DND-41 (cell line): Measurements from ENCODE around the gene CMSS1.

ENCODE experiments used
- ATAC-seq: fragments of 200-7000 bp; cut with Tn5 transposase; 3 replicates; pipeline ENCODE4 v1.9.1; 2021; ENCODE audit warnings: low read depth; ENCODE audit not compliant: insufficient read depth
- DNase-seq: peaks from one replicate; pipeline ENCODE4 v3.0.0-alpha.2; 2020
- H2AFZ ChIP-seq: 2 replicates; pipeline ENCODE4 v1.6.0; 2012; ENCODE audit warnings: low read depth, low read length
- H3K27ac ChIP-seq: 2 replicates; pipeline ENCODE4 v1.5.1; 2012; ENCODE audit warnings: low read length, inconsistent platforms
- H3K27me3 ChIP-seq: fragments of 200-600 bp; sonication (generic); 2 replicates; pipeline ENCODE4 v1.6.0; 2012; ENCODE audit warnings: low read length, mild to moderate bottlenecking, inconsistent platforms; ENCODE audit not compliant: insufficient read depth, poor library complexity
- H3K36me3 ChIP-seq: 2 replicates; pipeline ENCODE4 v1.5.1; 2012; ENCODE audit warnings: low read length, inconsistent platforms; ENCODE audit not compliant: insufficient read depth
- H3K4me1 ChIP-seq: 2 replicates; pipeline ENCODE4 v1.5.1; 2012; ENCODE audit warnings: mild to moderate bottlenecking, low read length; ENCODE audit not compliant: insufficient read depth
- H3K4me2 ChIP-seq: 2 replicates; pipeline ENCODE4 v1.6.0; 2012; ENCODE audit warnings: mild to moderate bottlenecking, moderate library complexity, low read length, inconsistent platforms; ENCODE audit not compliant: insufficient read depth
- H3K4me3 ChIP-seq, 2 experiments: fragments of 200-600 bp in 1 of 2; shearing (Covaris generic) in 1 of 2; 2 replicates each; pipeline ENCODE4 v1.5.1; 2012 to 2016; ENCODE audit warnings: inconsistent platforms in 2 of 2, low read length in 2 of 2, mild to moderate bottlenecking in 2 of 2, low read depth in 1 of 2, moderate library complexity in 1 of 2
- H3K79me2 ChIP-seq: 2 replicates; pipeline ENCODE4 v1.6.0; 2012; ENCODE audit warnings: low read length, inconsistent platforms; ENCODE audit not compliant: insufficient read depth
- H3K9ac ChIP-seq: 2 replicates; pipeline ENCODE4 v1.6.0; 2012; ENCODE audit warnings: low read depth, mild to moderate bottlenecking, inconsistent platforms, low read length, moderate library complexity
- H3K9me3 ChIP-seq: 2 replicates; pipeline ENCODE4 v1.5.1; 2012; ENCODE audit warnings: low read length, moderate library complexity, mild to moderate bottlenecking, inconsistent platforms; ENCODE audit not compliant: insufficient read depth, severe bottlenecking
- H4K20me1 ChIP-seq: 2 replicates; pipeline ENCODE4 v1.6.0; 2012; ENCODE audit warnings: low read length; ENCODE audit not compliant: insufficient read depth
- CTCF ChIP-seq: IDR thresholded peaks from 2 replicates; pipeline ENCODE4 v1.5.1; 2012; ENCODE audit warnings: borderline replicate concordance, low read length, moderate library complexity, mild to moderate bottlenecking; ENCODE audit not compliant: poor library complexity, severe bottlenecking; ENCODE audit errors: extremely low read depth
- EZH2 ChIP-seq: IDR thresholded peaks from 3 replicates; pipeline ENCODE4 v1.6.1; 2012; ENCODE audit warnings: borderline replicate concordance, low read depth, mild to moderate bottlenecking, moderate library complexity, low read length, inconsistent platforms; ENCODE audit not compliant: severe bottlenecking

Gene CMSS1

GRCh38 chr3:100087198-100087597 is 269.5 kb downstream of the CMSS1 start:
- H3K4me1 ChIP-seq, result no peaks in the 10 kb centered on the region

GRCh38 chr3:100088735-100089368 is 271.2 kb downstream of the CMSS1 start:
- Histone ChIP-seq H4K20me1 (no peaks in the 10 kb centered on the region), H2AFZ (no peak overlapping the region), H3K9ac (no peak overlapping the region), H3K36me3 (no peaks in the 10 kb centered on the region), H3K4me3 (no peak overlapping the region), H3K27me3 (no peaks in the 10 kb centered on the region), H3K27ac (no peak overlapping the region), H3K4me2 (no peak overlapping the region), H3K9me3 (no peaks in the 10 kb centered on the region), H3K79me2 (no peaks in the 10 kb centered on the region), H3K4me1 (no peaks in the 10 kb centered on the region)
- no peak for ATAC-seq
- TF ChIP-seq EZH2 (no peak), CTCF (no peak)
- no peak for DNase-seq

More at GRCh38 chr3:100087198-100087597, 269.5 kb downstream of the CMSS1 start:
- H3K9ac ChIP-seq, result no peak overlapping the region
- H3K27me3 ChIP-seq, result no peaks in the 10 kb centered on the region
- no peak overlapping the region for H3K27ac ChIP-seq
- H3K4me3 ChIP-seq, result no peak overlapping the region
- H3K9me3 ChIP-seq, result no peaks in the 10 kb centered on the region
- ATAC-seq (no peak), DNase-seq (no peak)
- H4K20me1 ChIP-seq, result no peaks in the 10 kb centered on the region
- TF ChIP-seq CTCF (no peak), EZH2 (no peak)
- H3K4me2 ChIP-seq, result no peak overlapping the region
- no peaks in the 10 kb centered on the region for H3K36me3 ChIP-seq
- H3K79me2 ChIP-seq, result no peaks in the 10 kb centered on the region
- no peak overlapping the region for H2AFZ ChIP-seq

GRCh38 chr3:100089812-100090668 is 272.4 kb downstream of the CMSS1 start:
- H2AFZ ChIP-seq, result no peak overlapping the region
- no peaks in the 10 kb centered on the region for H3K79me2 ChIP-seq
- TF ChIP-seq EZH2, result no peak
- TF ChIP-seq CTCF, result peak; percentile 11
- H3K27me3 ChIP-seq, result no peaks in the 10 kb centered on the region
- no peak overlapping the region for H3K4me2 ChIP-seq
- no peaks in the 10 kb centered on the region for H3K9me3 ChIP-seq
- no peaks in the 10 kb centered on the region for H3K4me1 ChIP-seq
- H3K36me3 ChIP-seq, result no peaks in the 10 kb centered on the region
- no peak overlapping the region for H3K4me3 ChIP-seq
- H4K20me1 ChIP-seq, result no peaks in the 10 kb centered on the region
- no peak overlapping the region for H3K9ac ChIP-seq
- H3K27ac ChIP-seq, result no peak overlapping the region
- no peak for DNase-seq
- peak; percentile 74 for ATAC-seq
